ELF-1 (cell line): ENCODE results near the gene SLC7A4.

Experiments used
- DNase-seq: peaks from one replicate; pipeline ENCODE4 v3.0.0-alpha.2; 2016; ENCODE audit warnings: low read depth, low spot score

SLC7A4 gene

DNA sequence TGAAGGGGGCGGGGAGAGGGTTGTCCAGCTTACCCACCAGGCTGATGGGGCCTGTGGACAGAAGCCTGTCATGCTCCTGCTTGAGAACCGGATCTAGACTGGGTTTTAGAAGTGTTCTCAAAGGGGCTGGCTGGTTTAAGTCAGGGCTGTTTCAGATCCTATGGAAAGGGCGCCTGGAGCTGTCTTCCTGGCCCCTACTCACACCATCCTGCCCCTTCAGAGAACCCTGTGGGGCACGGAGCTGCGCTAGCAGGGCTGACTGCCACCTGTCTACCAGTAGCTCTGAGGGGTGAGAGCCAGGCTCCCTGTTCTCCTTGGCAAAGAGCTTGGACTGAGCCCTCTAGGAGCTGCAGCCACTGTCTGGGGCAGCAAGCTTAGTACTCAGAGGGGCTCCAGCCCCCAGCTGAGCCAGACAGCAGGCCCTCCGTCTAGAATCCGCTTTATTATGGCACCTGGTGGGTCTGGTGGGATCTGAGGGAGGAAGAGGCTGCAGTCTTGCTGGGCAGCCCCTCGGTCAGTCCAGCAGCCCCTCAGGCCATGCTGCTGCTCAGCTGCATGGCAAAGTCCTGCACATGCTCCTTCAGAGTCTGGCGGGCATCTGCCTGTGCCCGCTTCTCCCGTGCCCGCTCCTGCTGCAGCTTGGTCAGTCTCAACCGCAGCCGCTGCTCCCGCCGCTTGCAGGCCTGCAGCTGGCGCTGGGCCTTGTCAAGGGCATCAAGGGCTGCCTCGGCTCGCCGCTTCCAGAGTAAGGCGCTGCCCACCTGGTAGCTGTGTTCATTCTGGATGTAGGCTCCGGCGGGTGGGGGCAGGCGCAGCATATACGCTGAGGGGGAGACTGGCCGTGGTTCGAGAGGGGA, 32.8 kb downstream of the SLC7A4 start:
- DNase-seq: no peak

DNA sequence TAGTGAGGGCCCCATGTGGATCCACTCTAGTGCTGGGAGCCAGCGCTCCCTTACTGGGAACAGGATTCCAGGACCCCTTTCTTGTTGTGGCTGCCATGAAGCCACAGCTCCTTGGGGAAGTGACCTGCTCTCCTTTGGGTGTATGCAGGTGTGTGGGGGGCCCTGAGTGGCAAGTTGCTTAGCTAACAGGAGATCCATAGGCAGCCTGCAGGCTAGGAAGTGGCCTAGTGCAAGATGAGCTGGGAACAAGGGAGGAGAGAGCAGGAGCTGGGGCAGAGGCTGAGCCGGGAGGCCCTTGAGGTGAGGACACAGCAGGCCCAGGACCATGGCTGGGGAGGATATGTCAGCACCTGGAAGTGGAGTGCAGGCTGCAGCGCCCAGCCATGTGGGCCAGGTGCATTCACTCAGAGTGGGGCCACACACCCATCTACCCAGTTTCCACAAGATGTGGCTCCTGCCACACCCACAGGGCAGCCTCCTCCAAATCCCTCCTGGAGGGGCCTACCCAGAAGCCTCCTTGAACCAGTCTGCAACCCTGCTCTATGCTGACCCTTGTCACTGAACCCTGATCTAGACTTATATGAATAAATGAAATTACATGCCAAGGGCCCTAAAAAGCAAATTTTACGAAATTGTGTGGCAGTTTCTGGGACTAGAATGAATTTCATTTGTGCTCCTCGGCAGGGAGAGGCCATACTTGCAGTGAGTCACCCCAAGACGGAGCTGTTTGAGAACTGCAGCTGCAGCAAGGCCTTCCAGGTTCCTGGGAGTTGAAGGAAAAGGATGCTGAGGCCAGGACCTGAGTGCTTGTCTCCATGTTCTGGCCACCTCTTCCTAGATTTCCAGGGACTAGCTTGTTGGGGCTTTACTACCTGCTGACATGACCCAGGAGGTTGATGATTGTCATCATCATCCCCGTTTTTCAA, 33.7 kb downstream of the SLC7A4 start:
- DNase-seq: no peak

GRCh38 chr22:20997536-20998257, 34.7 kb downstream of the SLC7A4 start:
- no peak for DNase-seq

DNA sequence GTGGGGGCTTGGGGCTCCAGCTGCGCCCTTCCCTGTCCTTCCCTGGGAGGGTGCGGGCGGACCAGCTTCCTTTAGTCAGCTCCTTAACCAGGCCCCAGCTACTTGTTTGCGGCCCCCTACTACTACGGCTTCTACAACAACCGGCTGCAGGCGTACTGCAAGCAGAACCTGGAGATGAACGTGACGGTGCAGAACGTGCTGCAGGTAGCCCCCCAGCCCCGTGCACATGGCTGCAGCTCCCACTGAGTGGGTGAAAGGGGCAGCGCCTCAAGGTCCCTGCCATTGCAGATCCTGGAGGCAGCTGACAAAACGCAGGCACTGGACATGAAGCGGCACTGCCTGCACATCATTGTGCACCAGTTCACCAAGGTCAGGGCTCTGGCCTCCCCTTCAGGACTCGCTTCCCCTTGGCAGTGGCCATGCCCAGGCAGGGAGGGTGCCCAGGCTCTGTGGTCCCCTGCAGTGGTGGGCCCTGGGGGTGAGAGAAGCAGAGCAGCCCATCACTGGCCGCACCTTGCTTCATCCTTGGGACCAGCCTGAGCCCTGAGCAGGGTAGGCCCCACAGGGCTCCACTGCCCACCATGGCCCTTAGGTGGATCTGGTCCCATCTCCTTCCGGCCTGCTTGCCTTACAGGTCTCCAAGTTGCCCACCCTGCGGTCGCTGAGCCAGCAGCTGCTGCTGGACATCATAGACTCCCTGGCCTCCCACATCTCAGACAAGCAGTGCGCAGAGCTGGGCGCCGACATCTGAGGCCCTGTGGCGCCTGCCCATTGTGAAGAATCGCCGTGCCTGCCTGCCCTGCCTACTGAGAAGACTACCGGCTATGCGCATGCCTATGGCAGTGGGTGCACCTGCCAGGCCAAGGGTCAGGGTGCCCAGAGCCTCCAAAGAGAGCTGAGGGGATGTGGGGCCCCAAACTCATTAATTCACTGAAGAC, 35.5 kb downstream of the SLC7A4 start:
- DNase-seq: no peak

- DNase-seq: no peak
These were observed 36.3 kb downstream of the SLC7A4 start for GRCh38 chr22:20996031-20996410.

DNA sequence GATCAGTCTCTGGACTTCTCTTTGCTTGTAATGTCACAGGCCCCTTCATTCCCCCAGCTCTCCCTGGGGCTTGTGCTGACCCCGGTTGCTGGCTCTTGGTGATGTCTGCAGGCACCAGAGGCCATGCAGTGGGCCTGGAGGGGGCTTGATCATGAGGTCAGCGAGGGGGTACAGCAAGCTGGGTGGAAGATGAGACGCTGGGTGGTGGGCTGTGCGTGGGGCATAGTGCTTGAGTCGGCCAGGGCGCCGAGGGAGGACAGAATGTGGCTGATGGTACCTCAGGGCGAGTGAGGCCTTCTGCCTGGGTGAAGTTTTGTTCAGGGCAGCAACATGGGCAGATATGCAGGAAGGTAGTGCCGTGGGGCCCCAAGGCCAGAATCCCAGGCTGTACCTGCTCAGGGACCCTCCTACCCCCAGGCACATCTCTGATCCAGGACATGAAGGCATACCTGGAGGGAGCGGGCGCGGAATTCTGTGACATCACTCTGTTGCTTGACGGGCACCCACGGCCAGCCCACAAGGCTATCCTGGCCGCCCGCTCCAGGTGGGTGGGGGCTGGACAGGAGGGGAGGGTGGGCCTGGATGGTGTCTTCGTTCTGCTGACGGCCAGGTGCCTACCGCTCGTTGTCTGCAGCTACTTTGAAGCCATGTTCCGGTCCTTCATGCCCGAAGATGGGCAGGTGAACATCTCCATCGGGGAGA, 36.9 kb downstream of the SLC7A4 start:
- no peak for DNase-seq

- DNase-seq: no peak
These were observed 37.5 kb downstream of the SLC7A4 start for GRCh38 chr22:20994902-20995241.

DNA sequence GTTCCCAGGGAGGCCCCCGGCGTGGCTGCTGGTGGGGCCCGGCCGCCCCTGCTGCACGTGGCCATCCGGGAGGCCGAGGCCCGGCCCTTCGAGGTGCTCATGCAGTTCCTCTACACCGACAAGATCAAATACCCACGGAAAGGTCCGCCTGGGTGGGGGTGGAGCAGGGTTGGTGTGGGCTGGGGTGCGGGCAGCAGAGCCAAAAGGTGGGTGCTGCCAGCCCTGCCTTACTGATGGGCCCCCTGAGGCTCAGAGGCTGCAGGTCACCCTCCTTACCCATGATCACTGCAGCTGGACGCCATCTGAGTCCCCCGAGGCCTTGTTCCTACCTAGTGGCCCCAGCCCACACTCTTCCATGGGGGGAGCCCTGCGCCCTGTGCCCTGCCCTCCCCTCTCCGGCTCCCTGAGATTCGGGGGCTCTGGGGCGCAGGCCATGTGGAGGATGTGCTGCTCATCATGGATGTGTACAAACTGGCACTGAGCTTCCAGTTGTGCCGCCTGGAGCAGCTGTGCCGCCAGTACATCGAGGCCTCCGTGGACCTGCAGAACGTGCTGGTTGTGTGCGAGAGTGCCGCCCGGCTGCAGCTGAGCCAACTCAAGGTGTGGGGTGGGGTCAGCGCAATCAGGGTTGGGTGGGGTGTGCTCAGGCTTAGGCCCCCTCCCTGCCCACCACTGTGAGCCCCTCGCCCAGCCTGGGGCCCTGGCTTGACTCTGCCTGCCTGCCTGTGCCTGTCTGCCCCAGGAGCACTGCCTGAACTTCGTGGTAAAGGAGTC, 38.0 kb downstream of the SLC7A4 start:
- DNase-seq: no peak

DNA sequence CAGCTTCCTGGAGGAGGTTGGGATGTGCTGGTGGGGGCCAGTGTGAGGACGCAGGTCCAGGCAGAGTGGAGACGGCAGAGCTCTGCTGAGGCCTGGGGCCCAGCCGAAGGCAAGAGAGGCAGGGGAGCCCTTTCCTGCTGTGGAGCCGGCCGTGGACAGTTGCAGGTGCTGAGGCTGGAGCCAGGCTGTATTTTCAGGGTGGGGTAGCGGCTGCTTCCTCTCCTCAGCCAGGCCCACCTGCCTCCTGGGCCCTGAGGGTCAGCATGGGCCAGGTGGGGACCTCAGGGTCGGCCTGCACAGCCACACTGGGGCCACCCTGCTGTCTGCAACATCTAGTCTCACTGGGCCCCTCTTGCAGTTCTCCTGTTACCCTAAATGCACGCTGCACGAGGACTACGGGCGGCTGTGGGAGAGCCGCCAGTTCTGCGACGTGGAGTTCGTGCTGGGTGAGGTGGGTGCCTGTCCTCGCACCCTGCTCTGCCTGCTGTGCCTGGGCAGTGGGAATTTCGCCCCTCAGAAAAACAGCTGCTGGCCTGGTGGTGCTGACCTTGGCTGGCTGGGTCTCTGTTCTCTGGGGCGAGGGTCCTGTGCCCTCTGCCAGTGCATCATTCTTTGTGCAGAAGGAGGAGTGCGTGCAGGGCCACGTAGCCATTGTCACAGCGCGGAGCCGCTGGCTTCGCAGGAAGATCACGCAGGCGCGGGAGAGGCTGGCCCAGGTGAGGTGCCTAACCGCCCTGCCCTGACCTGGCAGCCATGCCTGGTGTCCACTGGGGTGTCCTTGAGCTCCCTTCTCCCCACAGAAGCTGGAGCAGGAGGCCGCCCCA, 38.8 kb downstream of the SLC7A4 start:
- no peak for DNase-seq

GRCh38 chr22:20992456-20993303, 39.7 kb downstream of the SLC7A4 start:
- no peak for DNase-seq

DNA sequence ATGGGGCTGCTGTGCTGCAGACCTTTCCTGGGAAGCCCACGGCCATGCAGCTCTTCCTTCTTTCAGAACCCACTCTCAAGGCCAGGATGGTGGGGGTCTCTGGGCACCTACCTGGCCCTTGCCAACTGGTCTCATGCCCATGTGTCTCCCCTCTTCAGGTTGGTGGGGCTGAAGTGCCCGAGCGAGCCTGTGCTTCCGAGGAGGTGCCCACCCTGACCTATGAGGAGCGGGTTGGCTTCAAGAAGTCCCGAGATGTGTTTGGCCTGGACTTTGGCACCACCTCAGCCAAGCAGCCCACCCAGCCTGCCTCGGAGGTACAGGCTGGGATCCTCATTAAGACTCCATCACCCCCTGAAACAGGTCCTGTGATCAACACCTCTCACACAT, 40.3 kb downstream of the SLC7A4 start:
- no peak for DNase-seq

DNA sequence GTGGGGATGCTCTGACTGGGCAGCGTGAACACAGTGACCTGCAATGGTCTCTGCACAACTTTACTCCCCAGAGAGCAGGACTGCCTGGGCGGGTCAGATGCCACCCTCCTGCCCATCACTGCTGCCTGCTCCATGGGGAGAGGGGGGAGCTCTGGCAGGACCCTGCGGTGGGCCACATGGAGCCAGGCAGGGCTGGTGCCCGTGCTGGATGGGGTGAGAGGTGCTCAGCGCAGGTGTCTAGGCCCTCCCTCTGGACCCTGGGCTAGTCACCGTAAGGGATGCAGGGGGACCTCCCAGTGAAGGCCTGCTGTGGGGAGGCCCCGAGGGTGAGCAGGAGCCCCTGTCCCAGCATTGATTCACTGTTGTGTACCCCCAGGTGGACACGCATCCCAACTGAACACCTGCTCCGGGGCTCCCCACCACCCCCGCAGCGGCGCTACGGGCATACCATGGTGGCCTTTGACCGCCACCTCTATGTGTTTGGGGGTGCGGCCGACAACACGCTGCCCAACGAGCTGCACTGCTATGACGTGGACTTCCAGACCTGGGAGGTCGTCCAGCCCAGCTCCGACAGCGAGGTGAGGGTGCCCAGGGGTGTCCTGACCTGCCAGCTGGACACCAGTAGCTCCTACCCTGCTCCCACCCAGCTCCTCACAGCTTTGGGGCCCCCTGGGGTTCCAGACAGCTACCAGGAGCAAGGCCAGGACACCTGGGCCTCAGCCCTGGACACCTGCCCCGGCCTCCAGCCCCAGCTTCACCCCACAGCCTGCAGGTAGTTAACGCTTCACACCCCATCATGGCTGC, 40.9 kb downstream of the SLC7A4 start:
- no peak for DNase-seq

GRCh38 chr22:20990184-20991180, 41.9 kb downstream of the SLC7A4 start:
- DNase-seq: no peak

GRCh38 chr22:20989323-20990138, 42.8 kb downstream of the SLC7A4 start:
- DNase-seq: no peak
